Adipose tissue (tissue), 3 donors: ENCODE results near the gene SRPX2. TPM values are rescaled to one million over a fixed set of nuclear protein-coding genes. Genes with fewer than 3 reads are reported as not detected.

Experiments
- H3K27ac ChIP-seq: one replicate; pipeline ENCODE4 v1.5.1; 2013; ENCODE audit warnings: low read depth, low read length
- WGBS, 3 donors: extraction: QIAGEN DNeasy Blood & Tissue Kit; methylation state at CpG; one replicate each; pipeline ENCODE4 v1.1.7; 2013; 5-methylcytosine and 5-hydroxymethylcytosine counted together
- polyA plus RNA-seq, 3 donors: library from polyadenylated mRNA; stranded (reverse); fragments of 200-250 nt; gene quantifications; one replicate each; pipeline ENCODE4 v1.2.3, GENCODE V29; 2013
- donor health status: healthy with polysubstance abuse.
- donor health status: Bipolar disorder and iron deficiency.
- donor health status: healthy.

The SRPX2 gene
- polyA plus RNA-seq, 3 donors, result 3.6 to 56.8 (median 38.8) TPM

GRCh38 chrX:100648458-100649417 lies 4.7 kb downstream of the SRPX2 start:
- WGBS, 3 donors, result 54 to 58% (median 57%) methylated on average over 8 of the region's 8 CpGs
- peak overlapping the region; percentile 57 for H3K27ac ChIP-seq

- H3K27ac ChIP-seq, result peak overlapping the region; percentile 38
- 36 to 65% (median 47%) methylated on average over 12 of the region's 12 CpGs for WGBS, 3 donors
These were observed 5.8 kb downstream of the SRPX2 start for GRCh38 chrX:100649550-100650356.

DNA sequence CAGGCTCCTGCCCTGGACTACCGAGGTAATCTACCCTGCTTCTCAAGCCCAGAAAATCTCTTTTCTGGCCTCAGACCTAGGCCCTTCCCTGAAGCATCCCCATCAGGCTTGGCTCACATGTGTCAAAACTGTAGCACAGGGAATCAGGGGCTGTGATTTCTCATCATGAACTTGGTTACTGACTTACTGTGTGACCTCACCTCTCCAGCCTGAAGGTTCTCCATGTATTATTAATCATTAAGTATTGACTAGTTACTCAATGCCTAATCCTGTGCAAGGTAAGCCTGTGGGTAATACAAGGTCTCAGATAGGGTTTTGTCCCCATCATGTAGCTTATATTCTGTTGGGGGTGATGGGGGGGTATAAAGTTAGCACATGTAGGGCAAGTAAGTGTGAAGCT lies 6.8 kb downstream of the SRPX2 start:
- H3K27ac ChIP-seq, result peak overlapping the region; percentile 38
- WGBS, 3 donors, result 73 to 91% (median 83%) methylated on average over 1 of the region's 1 CpG

GRCh38 chrX:100652266-100652665 lies 8.3 kb downstream of the SRPX2 start:
- H3K27ac ChIP-seq, result no peak overlapping the region
- 83 to 92% (median 91%) methylated on average over 2 of the region's 2 CpGs for WGBS, 3 donors

DNA sequence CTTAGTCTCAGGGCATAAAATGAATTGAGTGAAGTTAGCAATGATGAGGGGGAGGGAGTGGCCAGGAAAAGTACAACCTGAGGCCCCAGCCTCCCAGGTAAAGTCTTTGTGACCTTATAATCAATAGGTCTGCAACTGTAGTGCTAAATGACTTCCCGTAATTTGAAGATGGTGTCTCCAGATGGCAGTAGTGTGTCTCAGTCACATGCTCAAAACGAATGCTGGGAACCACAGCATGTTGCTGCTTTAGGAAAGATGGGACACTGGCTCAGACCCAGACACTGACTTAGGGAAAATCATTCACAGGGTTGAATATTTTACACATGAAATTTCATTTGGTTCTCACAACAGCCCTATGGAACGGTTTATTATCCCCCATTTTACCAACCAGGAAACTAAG lies 10.3 kb downstream of the SRPX2 start:
- WGBS, 3 donors, result 22 to 39% (median 24%) methylated on average over 3 of the region's 3 CpGs

DNA sequence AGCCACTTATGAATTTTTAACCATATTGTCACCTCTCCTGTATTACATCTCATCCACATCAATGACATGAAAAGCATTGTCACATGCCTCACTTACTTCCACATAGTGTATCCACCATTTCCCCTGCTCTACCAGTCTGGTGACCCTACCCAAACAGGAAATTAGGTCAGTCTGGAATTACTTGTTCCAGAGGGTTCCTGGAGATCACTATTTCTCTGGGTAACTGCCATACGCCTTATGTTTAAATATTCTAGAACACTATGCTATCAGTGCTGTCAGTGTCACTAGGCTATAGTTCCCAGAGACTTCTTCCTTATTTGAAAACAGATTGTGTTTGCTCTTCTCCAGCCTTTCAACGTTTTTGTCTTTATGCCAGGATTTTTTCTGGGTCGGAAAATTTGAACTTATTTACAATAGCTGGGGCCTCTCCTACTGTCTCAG lies 15.0 kb downstream of the SRPX2 start:
- WGBS, 3 donors, result 26 to 43% (median 42%) methylated on average over 3 of the region's 3 CpGs
- no peak overlapping the region for H3K27ac ChIP-seq

More for the DNA sequence above, 10.3 kb downstream of the SRPX2 start:
- no peak overlapping the region for H3K27ac ChIP-seq

DNA sequence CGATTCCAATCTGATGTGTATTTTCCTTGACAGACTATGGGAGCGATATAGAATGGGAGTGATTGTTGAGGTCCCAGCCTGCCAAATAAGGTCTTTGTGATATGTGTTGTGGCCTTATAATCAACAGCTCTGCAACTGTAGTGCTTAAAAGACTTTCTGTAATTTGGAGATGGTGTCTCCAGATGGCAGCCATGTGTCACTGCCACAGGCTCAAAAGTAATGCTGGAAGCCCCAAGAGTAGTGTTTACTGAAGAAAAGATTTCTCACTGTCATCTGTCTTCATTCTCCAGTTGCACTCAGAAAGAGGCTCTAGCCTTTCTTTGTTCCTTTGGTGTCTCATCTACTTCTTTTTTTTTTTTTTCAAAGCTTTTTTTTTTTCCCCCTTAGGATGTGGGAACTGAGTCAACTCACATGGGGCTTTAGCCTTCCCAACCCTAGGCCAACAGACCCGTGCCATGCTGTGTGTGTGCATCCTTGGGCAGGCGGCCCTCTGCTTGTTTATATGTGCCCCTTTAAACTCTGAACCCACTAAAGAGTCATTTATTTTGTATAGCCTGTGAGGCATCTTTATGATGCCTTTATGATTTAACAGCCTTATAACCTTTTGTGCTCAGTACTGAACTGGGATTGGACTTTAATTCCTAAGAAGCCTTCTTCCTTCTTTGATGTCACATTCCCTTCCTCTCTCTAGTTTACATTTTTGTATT lies 15.6 kb downstream of the SRPX2 start:
- WGBS, 3 donors, result 74 to 79% (median 77%) methylated on average over 4 of the region's 4 CpGs
- no peak overlapping the region for H3K27ac ChIP-seq

DNA sequence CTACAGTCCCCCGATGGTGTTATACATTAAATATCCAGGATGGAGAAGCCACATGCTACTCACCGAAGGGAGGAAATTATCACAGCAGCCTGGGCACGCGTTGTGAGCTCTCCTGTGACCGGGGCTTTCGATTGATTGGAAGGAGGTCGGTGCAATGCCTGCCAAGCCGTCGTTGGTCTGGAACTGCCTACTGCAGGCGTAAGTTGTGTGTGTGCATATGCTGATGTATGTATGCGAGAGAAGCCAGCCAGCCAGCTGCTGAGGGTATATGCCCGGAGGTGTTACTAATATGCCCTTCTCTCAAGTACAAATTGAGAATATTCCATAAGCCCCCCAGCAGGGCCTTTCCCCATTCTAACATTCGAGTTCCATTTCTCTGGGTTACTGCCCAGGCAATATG lies 18.2 kb downstream of the SRPX2 start:
- H3K27ac ChIP-seq, result no peak overlapping the region
- WGBS, 3 donors, result 82 to 94% (median 88%) methylated on average over 13 of the region's 13 CpGs

DNA sequence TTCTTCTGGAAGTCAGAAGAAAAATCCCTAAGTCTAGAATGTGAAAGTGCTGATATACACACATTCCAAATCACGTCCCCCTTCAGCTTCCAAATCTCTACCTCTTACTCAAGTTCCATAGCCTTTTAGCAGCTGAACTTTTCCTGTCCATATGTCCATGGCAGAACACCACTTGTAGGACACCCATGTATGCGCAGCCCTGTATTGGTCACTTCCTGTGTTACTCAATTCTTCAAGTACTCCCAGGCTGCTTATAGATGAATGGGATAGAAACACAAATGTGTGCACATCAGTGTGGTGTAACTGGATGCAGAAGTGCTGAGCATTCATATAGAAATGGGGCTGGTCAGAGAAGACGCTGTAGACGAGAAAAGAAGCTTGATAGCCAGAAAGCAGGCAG lies 18.8 kb downstream of the SRPX2 start:
- no peak overlapping the region for H3K27ac ChIP-seq
- 73 to 90% (median 84%) methylated on average over 4 of the region's 4 CpGs for WGBS, 3 donors

DNA sequence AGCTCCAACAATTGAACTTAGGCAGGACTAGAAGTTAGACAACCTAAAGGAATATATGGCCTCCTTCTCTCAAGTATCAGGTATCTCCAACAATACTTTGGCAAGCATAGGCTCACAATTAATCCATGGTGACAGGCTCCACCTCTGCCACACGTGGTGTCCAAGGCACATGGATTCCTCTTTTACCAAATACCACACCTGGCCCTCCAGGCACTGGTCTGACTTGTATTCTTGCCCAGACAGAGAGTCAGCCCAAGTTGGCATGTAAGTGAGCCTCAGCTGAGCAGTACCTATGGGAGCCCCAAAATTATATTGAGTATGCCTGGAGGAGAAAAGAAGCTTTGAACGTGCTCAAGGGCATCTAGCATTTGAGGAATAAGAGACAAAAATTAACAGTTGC lies 19.6 kb downstream of the SRPX2 start:
- whole genome bisulfite sequencing, 3 donors, result 54 to 62% (median 57%) methylated on average over 2 of the region's 2 CpGs
- H3K27ac ChIP-seq, result no peak overlapping the region

DNA sequence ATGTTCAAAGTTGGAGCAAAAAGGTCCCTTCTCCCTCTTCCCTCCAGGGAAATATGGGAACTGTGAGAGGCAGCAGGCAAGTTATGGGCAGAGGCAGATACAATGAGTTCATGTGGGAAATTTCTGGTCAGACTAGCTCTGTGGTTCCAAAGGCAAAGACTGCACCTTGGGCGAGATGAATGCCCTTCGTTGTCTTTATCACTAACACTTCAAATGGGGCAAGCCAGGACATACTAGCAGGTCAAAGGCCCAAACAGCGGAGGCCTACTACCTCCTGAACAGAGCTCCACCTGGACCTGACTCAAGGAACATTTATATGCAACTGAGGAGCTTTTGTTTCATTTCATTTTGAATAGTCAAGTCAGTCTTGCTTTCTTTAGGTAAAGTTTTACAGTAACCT lies 29.0 kb downstream of the SRPX2 start:
- WGBS, 3 donors, result 61 to 83% (median 83%) methylated on average over 3 of the region's 3 CpGs
- H3K27ac ChIP-seq, result no peak overlapping the region

- H3K27ac ChIP-seq, result no peak overlapping the region
- WGBS, 3 donors, result 46 to 64% (median 61%) methylated on average over 3 of the region's 3 CpGs
These were observed 29.5 kb downstream of the SRPX2 start for GRCh38 chrX:100673397-100673953.

DNA sequence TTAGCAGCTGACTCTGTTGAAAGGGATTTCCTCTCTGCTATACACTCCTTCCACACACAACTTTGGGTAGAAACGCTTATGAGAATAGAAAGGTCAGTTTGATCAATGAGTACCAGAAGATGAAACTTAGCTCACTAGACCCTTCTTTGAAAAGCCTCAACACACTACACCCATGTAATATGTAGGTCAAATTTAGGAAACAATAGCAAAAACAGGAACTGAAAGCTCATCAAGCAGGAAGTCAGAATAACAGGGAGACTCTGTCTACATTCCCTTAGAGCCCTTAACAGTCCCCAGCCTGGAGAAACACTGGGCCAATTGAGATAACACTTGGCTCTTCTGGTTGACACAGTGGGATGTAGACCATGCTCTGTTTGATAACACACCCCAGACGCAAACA lies 30.7 kb downstream of the SRPX2 start:
- WGBS, 3 donors, result 52 to 77% (median 60%) methylated on average over 2 of the region's 2 CpGs
- H3K27ac ChIP-seq, result no peak overlapping the region

DNA sequence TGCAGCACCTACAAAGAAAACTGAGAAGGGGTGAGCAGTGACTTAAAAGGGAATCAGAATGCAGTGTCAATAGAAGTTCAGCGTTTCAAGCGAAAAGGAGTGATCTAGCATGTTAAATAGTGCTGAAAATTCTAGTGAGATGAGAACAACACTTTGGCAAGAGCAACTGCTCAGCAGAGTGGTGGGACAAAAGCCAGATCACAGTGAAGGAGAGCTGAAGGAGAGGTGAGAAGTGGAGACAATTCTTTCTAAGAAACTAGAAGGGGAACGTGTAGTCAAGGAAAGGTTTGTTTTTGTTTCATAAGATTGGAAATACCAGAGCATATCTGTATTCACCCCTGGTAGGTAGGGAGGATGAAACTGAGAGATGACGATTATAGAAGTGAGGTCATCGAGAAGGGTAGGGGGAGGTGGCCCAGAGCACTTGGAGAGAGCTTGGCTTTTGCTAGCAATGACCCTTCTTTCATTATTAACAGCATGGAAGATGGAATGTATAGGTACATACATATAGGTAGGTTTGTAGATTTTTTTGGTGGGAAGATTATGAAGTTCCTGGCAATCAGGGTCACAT lies 33.7 kb downstream of the SRPX2 start:
- 53 to 84% (median 60%) methylated on average over 5 of the region's 5 CpGs for WGBS, 3 donors
- no peak overlapping the region for H3K27ac ChIP-seq

DNA sequence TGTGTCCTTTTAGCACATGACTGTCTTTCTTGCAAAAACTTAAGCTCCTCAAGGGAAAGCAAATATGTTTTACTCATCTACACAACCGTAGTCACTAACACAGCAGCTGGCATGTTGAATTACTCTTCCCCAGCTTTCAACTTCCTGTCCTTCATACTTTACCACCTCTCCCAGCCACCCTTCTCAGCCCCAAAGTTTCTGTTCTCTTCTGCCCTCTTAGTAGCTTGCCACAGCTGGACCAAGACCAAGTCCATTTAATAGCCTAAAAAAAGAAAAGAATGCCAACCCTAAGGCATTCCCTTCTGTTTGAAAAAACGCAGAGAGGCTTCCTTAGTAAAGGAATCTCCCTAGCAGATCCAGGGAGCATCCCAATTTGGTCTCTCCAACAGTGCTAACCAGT lies 36.8 kb downstream of the SRPX2 start:
- no peak overlapping the region for H3K27ac ChIP-seq
- 39 to 70% (median 44%) methylated on average over 2 of the region's 2 CpGs for WGBS, 3 donors

DNA sequence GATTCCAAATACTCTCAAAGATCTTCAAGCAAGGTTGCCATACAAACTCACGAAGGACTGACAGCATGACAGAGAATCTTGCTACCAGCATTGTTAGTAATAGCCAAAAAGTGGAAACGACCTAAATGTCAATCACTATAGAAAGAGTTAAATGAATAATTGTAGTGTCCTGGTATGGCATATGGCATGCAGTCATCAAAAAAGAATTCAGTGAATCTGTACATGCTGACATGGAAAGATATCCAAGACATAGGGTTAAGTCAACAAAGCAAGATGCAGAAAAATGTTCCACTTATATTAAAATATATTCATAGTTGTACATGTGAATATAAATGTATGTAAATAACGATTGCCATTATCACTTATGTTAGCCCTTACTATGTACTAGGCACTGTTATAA lies 37.6 kb downstream of the SRPX2 start:
- H3K27ac ChIP-seq, result no peak overlapping the region
- WGBS, 3 donors, result 73 to 87% (median 86%) methylated on average over 3 of the region's 3 CpGs

GRCh38 chrX:100682939-100683338 lies 38.9 kb downstream of the SRPX2 start:
- WGBS, 3 donors, result 86 to 92% (median 91%) methylated on average over 8 of the region's 8 CpGs
- no peak overlapping the region for H3K27ac ChIP-seq
